ENCODE measurements around the gene HELQ.
"Not testable (repeated sequence)": the region's sequence is repeated elsewhere in the genome, so short reads cannot be mapped to it uniquely, and the experiment has no call there.

Gene HELQ, protein sequence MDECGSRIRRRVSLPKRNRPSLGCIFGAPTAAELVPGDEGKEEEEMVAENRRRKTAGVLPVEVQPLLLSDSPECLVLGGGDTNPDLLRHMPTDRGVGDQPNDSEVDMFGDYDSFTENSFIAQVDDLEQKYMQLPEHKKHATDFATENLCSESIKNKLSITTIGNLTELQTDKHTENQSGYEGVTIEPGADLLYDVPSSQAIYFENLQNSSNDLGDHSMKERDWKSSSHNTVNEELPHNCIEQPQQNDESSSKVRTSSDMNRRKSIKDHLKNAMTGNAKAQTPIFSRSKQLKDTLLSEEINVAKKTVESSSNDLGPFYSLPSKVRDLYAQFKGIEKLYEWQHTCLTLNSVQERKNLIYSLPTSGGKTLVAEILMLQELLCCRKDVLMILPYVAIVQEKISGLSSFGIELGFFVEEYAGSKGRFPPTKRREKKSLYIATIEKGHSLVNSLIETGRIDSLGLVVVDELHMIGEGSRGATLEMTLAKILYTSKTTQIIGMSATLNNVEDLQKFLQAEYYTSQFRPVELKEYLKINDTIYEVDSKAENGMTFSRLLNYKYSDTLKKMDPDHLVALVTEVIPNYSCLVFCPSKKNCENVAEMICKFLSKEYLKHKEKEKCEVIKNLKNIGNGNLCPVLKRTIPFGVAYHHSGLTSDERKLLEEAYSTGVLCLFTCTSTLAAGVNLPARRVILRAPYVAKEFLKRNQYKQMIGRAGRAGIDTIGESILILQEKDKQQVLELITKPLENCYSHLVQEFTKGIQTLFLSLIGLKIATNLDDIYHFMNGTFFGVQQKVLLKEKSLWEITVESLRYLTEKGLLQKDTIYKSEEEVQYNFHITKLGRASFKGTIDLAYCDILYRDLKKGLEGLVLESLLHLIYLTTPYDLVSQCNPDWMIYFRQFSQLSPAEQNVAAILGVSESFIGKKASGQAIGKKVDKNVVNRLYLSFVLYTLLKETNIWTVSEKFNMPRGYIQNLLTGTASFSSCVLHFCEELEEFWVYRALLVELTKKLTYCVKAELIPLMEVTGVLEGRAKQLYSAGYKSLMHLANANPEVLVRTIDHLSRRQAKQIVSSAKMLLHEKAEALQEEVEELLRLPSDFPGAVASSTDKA

DNA sequence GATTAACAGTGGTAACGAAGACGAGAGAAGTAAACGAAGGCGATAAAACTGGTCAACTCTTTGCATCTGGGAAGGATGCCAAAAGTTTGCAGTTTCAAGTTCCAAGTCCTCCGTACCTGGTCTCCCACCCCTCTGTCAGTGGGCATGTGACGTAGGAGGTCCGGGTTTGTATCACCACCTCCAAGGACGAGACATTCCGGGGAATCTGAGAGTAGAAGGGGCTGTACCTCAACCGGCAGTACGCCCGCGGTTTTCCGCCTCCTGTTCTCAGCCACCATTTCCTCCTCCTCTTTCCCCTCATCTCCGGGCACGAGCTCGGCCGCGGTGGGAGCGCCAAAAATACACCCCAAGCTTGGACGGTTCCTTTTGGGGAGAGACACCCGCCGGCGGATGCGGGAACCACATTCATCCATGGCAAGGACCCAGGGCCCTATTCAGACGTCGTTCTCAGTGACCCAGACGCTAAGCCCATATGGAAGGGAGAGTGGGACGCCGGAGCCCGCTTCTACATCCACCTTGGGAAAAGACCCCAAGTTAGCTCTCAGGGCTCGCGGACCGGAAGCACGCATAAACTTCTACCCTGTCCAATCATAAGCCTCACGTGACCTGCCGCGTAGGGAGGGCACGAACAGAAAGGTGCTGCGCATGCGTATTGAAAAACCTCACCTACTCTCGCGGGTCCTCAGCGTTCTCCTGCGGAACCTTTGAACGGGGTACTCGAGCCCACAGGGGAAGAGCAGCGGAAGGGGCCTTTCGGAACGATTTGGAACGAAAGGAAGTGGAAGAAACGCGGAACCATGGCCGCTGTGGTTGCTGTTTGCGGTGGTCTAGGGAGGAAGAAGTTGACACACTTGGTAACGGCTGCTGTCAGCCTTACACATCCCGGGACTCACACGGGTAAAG lies at the start of gene HELQ, which contains the start of gene MRPS18C:
TSS of gene HELQ (minus strand) at position 543 of the 903 bp plus-strand sequence. CDS start at position 413, 130 bp downstream.
TSS of gene MRPS18C (plus strand) at position 778 of the 903 bp plus-strand sequence. CDS start at position 798, 20 bp downstream.
- DNase-seq, result peak; percentile 97

DNA sequence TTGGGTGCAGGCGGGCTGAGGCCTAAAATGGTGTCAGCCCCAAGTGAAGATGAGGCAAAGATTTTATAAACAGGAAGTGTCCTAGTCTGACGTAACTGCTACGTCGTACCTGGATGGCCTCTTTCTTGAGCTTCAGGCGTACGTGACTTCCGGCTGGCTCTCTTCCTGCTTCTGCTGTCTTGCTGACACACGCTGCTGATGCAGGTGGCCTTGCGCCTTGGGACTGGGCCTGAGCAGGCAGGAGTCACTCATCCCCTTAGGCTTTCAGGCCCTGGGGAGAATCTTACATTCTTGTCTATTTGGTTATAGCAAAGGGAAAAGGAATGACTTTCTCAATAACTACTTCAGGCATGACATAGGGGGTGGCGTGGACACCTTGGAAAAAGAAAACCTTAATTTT lies 49.4 kb upstream of the HELQ start:
- DNase-seq, result no peak

DNA sequence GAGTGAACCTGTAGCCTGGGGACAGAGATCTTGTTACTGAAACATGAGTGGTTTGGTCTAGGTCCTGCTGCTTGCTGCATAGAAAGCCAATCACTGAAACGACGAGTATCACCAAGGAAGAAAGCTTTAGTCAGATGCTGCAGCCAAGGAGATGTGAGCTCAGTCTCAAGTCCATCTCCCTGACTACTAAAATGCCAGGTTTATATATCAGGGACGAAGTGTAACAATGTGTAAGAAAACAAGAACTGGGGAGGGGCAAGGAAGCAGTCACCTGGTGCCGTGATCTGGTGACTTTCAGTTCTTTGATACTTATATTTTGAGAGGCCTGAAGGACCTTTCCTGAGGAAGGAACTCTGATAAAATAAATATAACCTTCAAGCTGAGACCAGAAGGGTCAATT lies 48.9 kb upstream of the HELQ start:
- DNase-seq, result no peak

GRCh38 chr4:83503974-83504373 lies 48.4 kb upstream of the HELQ start:
- DNase-seq, result peak; percentile 40

DNA sequence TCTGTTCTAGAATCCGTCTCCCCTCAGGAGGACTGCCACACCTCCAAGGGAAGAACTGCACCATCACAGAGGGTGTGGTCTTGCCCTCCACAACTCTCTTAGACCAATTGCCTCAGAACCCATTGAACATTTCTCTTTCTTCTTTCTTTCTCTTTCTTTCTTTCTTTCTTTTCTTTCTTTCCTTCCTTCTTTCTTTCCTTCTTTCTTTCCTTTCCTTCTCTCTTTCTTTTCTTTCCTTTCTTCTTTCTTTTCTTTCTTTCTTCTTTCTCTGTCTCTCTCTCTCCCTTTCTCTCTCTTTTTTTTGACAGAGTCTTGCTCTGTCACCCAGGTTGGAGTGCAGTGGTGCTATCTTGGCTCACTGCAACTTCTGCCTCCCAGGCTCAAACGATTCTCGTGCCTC lies 46.0 kb upstream of the HELQ start:
- not testable (repeated sequence) for DNase-seq

- no peak for DNase-seq
These were observed 42.6 kb upstream of the HELQ start for GRCh38 chr4:83498187-83498586.

DNA sequence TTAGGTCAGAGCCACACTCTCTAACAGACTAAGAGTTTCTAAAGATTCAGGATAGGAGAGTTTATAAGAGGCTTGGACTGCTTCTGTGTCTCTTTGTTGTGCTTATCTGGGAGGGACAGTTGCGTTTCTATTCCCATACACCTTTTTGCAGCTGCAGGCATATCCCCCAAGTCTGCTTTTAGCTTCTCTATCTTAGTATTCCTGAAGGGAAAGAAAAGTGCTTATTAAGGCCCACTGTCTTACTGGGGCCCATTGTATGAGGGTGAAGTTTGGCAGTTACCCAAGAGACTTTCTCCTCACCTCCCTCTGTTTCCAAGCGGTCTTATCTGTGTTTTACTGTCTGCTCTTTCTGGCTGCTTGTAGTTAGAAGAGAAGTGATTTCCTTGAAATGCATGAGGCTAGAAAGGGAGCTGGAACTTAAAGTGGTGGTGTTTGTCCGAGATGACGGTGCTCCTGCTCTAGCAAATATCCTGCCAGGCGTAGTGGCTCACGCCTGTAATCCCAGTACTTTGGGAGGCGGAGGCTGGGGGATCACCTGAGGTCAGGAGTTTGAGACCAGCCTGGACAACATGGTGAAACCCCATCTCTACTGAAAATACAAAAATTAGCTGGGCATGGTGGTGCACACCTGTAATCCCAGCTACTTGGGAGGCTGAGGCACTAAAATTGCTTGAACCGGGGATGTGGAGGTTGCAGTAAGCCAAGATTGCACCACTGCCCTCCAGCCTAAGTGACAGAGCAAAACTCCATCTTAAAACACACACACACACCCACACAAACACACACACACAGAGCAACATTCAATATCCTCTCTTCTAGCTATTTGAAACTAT lies 40.7 kb upstream of the HELQ start:
- DNase-seq, result not testable (repeated sequence)

- DNase-seq, result peak; percentile 51
These were observed 35.3 kb upstream of the HELQ start for GRCh38 chr4:83490876-83491450.

DNA sequence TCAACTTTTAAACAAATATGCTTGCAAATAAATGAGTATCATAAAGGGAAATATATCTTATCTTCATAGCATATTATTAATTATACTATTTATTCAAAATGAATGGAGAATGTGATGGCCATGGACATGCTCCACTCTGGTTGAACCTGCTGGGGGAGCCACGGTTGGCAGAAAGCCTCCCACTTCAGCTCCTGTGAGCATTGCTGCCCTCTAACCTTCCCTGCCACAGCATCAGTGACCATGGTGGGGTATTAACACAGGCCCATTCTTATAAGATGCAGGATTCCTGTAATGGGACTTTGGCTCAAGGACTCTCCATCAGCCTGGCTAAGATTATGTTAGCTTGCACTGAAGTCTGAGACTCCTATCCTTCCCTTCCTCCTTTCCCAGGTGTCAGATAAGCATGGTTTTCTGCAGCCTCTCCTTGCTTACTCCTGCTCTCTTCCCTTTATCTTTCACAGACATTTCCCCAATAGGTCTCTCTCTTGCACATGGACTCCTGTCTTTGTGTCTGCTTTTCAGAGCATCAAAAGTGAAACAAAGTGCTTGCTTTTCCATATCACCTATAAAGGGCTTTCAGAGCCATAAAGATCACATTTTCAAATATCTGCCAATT lies 34.2 kb upstream of the HELQ start:
- no peak for DNase-seq

DNA sequence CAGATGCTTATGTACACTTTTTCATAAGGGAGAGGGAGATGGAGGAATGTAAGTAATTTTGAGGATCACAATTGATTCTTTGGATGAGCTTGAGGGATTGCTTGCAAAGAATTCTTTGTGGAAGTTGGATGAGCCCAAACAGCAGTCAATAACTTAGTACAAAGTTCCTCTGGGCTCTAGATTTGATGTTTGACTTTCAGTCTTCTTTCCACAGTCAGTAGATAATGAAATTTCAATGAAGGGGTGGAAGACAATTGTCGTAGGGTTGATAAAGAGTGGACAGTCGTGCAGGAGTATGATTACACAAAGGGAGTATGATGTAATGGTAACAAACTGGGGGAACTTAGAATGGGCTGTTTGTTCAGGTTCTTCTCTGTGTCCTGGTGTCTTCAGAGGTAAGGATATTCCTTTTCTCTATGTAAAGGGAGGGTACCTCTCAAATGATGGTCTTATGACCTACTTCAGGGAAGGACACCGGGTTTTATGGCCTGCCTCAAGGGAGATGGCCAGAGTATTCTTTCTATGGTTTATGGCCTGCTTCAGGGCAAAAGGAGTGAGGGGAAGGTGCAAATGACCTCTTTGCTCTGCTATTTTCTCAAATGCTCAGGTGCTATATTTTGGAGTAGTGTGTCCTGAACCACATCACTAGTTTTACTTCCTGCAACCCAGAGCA lies 31.0 kb upstream of the HELQ start:
- no peak for DNase-seq

GRCh38 chr4:83484500-83485461 lies 29.2 kb upstream of the HELQ start, which contains the start of gene ABRAXAS1:
TSS of gene ABRAXAS1 (minus strand) at chr4:83485100. CDS start at chr4:83485072, 28 bp downstream.
- DNase-seq, result peak; percentile 95

DNA sequence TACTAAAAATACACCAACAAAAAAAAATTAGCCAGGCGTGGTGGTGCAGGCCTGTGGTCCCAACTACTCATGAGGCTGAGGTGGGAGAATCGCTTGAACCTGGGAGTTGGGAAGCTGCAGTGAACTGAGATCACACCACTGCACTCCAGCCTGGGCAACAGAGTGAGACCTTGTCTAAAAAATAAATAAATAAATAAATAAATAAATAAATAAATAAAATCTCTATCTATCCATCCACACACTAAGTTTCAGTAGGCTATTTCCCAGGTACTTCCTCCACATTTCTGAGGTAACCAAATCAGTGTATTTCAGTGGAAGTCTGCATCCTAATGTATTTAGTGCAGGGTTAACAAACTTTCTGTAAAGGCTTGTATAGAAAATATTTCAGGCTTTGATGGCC lies 18.3 kb upstream of the HELQ start:
- no peak for DNase-seq

DNA sequence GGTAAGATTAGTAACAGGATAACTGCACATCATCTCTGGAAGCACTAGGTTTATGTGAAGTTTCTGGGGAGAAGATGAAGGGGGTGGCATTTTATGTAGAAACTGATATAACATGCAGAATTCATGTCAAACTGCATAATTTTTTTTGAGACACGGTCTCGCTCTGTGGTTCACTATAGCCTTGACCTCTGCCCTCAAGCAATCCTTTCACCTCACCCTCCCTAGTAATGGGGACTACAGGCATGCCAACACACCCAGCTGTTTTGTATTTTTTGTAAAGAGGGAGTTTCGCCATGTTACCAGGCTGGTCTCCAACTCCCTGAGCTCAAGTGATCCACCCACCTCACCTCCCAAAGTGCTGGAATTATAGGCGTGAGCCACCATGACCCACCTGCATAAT lies 17.8 kb upstream of the HELQ start:
- DNase-seq, result no peak

DNA sequence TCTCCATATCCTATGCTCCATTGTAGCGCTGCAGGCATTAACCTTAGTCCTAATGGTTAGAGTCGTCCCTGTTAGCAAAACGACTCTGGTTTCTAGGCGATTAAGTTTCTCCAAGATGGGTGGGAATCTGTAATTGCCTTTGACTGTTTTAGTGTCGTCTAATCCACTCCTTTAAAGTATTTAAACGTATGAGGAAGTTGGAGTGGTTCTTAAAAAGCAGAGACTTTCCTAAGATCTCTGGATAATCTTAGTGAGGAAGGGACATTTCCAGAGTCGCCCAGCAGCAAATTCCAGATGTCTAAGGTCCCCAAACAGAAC lies 520 bp upstream of the HELQ start:
- DNase-seq, result no peak

DNA sequence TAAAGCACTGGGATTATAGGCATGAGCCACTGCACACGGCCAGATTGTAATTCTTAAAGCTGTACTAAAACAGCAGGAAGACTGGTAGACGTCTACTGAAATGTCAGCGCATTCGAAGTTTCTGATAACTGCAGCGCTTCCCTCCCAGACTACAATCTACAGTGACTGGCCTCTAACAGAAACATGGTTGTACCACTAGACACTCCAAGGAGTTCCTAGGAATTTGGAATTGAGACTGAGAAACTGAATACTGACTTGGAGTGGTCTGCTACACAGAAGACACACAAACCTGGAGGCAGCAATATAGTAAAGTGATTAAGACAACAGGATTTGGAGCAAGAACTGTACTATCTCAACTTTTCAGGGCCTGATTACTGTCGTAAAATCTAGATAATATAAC lies 937 bp downstream of the HELQ start:
- peak; percentile 7 for DNase-seq

- DNase-seq, result no peak
These were observed 6.6 kb downstream of the HELQ start for GRCh38 chr4:83449009-83449408.

DNA sequence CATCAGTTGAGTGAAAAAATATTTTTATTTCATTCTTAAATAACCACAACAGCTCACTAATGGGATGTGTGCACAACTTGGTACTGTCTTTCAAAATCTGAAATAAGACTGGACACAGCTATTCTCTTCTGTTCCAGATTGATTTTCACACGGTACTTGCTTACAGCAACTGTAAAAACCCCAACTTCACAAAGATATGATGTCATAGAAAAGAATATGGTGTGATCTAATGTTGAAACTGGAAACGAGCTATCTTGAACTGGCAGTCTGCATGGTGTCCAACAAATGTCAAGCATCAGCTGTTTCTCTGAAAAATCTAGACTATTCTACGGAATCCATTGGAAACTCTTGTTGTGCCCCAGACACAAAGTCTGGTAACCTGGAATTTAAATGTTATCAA lies 14.7 kb downstream of the HELQ start:
- DNase-seq, result no peak

DNA sequence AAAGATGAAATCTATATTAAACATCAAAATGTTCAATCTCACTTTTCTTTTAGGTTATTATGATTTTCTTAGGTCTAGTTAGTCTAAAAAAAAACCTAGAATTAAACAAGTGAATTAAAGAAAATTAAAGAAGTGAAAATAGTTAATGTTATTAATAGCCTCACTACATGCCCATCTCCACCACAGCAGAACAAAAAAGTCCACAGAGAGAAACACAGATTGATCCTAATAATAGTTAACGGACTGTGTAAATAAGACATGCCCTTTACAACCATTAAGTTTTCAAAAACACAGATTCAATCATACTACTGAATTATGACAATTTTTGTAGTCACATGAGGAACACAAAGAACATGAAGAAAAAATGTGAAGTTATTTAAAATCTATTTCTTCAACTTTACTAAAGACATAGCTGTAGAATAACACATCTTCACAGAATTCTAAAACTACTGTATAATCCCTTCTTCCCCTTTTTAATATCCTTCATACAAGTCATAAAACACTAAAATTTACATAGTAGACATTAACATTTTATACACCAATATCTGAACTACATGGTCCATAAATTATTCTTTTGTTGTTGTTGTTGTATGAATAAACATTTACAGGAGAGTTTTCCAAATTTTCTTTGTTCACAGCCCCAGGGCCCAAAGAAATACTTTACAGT lies 15.3 kb downstream of the HELQ start:
- DNase-seq, result no peak

Data from CD4-positive, alpha-beta T cell treated with Interleukin-12 subunit alpha and Interleukin-12 subunit beta, for 1 hour (primary cell).